Esophagus squamous epithelium (tissue), 5 donors: ENCODE results near the gene PSMB7. TPM values are rescaled to one million over a fixed set of nuclear protein-coding genes. Genes with fewer than 3 reads are reported as not detected.

ENCODE experiments used
- DNase-seq: peaks from one replicate; lab custom pipeline; 2025; lab: John Stamatoyannopoulos, UW
- H3K27ac ChIP-seq, 4 donors: fragments of 200-600 bp; sonication (generic); one replicate each; pipeline ENCODE4 v1.5.1; 2016 to 2019; ENCODE audit warnings: mild to moderate bottlenecking in 1 of 4
- H3K27me3 ChIP-seq, 4 donors: fragments of 200-600 bp; sonication (generic); 1 replicate in 3 of 4; 2 replicates in 1 of 4; pipeline versions ENCODE4 v1.5.1 to v1.6.0; 2017 to 2021; ENCODE audit warnings: antibody characterized with exemption in 1 of 4
- H3K36me3 ChIP-seq, 3 donors: fragments of 200-600 bp; sonication (generic); one replicate each; pipeline ENCODE4 v1.5.1; 2016 to 2019
- H3K4me1 ChIP-seq, 3 donors: fragments of 200-600 bp; sonication (generic); one replicate each; pipeline ENCODE4 v1.5.1; 2017 to 2019
- H3K4me3 ChIP-seq, 4 donors: fragments of 200-600 bp; sonication (generic); 1 replicate in 3 of 4; 2 replicates in 1 of 4; pipeline ENCODE4 v1.5.1; 2016 to 2019; ENCODE audit warnings: mild to moderate bottlenecking in 2 of 4, moderate library complexity in 1 of 4
- H3K9me3 ChIP-seq, 3 donors: fragments of 200-600 bp; sonication (generic); one replicate each; pipeline ENCODE4 v1.5.1; 2016 to 2019
- CTCF ChIP-seq, 6 experiments: fragments of 450-650 bp in 4 of 6; fragments of 200-600 bp in 2 of 6; sonication (generic) in 2 of 6; IDR thresholded peaks; one replicate each; pipeline ENCODE4 v1.5.1; 2016 to 2019; ENCODE audit warnings: antibody characterized with exemption in 6 of 6, mild to moderate bottlenecking in 4 of 6, moderate library complexity in 4 of 6
- POLR2A ChIP-seq, 4 donors: fragments of 450-650 bp; IDR thresholded peaks; one replicate each; pipeline ENCODE4 v1.6.1; 2017; ENCODE audit warnings: antibody characterized with exemption in 4 of 4, mild to moderate bottlenecking in 4 of 4, moderate library complexity in 3 of 4
- WGBS, 2 donors: methylation state at CpG; one replicate each; pipeline ENCODE4 v1.1.5; 2018; 5-methylcytosine and 5-hydroxymethylcytosine counted together
- intact Hi-C: fragments of 100-400 bp; cut with DNase I; formaldehyde crosslinking; loops from one replicate; pipeline ENCODE4 v1.15.0; 2022
- total RNA-seq, 4 donors: library from RNA; depleted of rRNA; stranded (reverse); fragments of >200 nt; gene quantifications; one replicate each; pipeline ENCODE4 v1.1.0, GENCODE V29; 2016
- donor health status: DM: yes; HTN: yes; CAD: no.

Gene PSMB7
- total RNA-seq, 4 donors from 2014 or later = 114 to 229 (median 170) TPM

DNA sequence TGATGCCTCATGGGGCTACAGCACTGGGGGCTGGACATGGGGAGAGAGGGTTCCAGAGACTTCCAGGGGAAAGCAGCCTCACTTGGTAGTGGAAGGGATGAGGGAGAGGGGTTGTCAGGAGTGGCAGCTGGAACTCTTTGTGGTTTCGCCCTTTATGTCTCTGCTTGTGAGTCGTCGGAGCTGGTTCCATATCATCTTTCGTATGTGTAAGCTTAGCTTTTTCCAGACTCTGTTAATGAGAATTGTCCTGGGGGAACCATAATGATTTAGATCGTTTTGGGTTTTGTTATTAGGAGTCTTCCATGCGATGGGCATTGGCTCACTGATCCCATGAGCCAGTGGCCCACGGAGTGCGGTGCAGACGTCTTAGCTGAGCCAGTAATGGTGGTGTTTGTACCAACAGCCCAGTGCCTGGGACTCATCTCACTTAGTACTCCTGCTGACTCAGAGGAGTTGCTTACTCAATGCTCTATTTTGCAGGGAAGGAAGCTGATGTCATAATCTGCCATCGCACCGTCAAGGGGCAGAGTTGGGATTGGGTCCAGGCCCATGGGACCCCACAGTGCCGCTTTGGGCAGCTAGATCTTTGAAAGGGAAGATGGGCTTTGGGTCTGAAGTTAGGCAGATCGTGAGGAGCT, 109.0 kb downstream of the PSMB7 start:
- H3K4me1 ChIP-seq = peaks cover 0 to 18% (median 0%) of the 10 kb centered on the region in 3 donors
- H3K27me3 ChIP-seq = no peaks in the 10 kb centered on the region
- H3K4me3 ChIP-seq = no peak overlapping the region
- H3K9me3 ChIP-seq = no peaks in the 10 kb centered on the region
- 65 to 75% methylated on average over 12 to 13 of the region's 13 CpGs for WGBS, 2 donors
- TF ChIP-seq POLR2A (IDR thresholded peaks at IDR 0.05) = no peak
- DNase-seq = no peak
- H3K36me3 ChIP-seq = peaks cover 0 to 48% (median 4%) of the 10 kb centered on the region in 3 donors
- peak overlapping the region in 2 of 4 donors; percentile 9 to 21 for H3K27ac ChIP-seq
- intact Hi-C loops = no loop called here

- H3K27me3 ChIP-seq = no peaks in the 10 kb centered on the region
- no peak overlapping the region for H3K4me3 ChIP-seq
- TF ChIP-seq POLR2A (IDR thresholded peaks at IDR 0.05) = no peak
- no peak for TF ChIP-seq CTCF (IDR thresholded peaks at IDR 0.05)
- WGBS, 2 donors = 84 to 93% methylated on average over 6 to 8 of the region's 8 CpGs
- H3K4me1 ChIP-seq = peaks cover 0 to 18% (median 0%) of the 10 kb centered on the region in 3 donors
- H3K9me3 ChIP-seq = no peaks in the 10 kb centered on the region
- intact Hi-C loops = no loop called here
- DNase-seq = no peak
- peaks cover 0 to 48% (median 4%) of the 10 kb centered on the region in 3 donors for H3K36me3 ChIP-seq
- H3K27ac ChIP-seq = no peak overlapping the region
Measured at GRCh38 chr9:124304285-124304684, 111.0 kb downstream of the PSMB7 start.

- Histone ChIP-seq H3K9me3 (no peaks in the 10 kb centered on the region), H3K4me3 (no peak overlapping the region), H3K27ac (no peak overlapping the region), H3K36me3 (peaks cover 0 to 42% (median 4%) of the 10 kb centered on the region in 3 donors), H3K4me1 (peaks cover 0 to 19% (median 0%) of the 10 kb centered on the region in 3 donors), H3K27me3 (no peaks in the 10 kb centered on the region)
- intact Hi-C loops = no loop called here
- DNase-seq = no peak
- TF ChIP-seq POLR2A (IDR thresholded peaks at IDR 0.05) (no peak), CTCF (IDR thresholded peaks at IDR 0.05) (no peak)
- WGBS, 2 donors = 85 to 86% methylated on average over 9 to 12 of the region's 14 CpGs
Measured at GRCh38 chr9:124303762-124304161, 111.5 kb downstream of the PSMB7 start.

Other genes with a start within 250 kb of the PSMB7 start
- gene NEK6, start 157.5 kb downstream of the PSMB7 start, total RNA-seq = 10 to 100 TPM in 2 of 4 donors, 1 to 10 TPM in 2; 2.0 to 15.3 (median 7.3) TPM
- gene ADGRD2, start 35.0 kb upstream of the PSMB7 start, total RNA-seq = under 1 TPM in 1 of 4 donors, not detected in 3; 0.35 TPM
- gene NR5A1, start 92.0 kb upstream of the PSMB7 start, total RNA-seq = not detected